HEK293 (cell line): ENCODE data around the gene COL15A1.

ENCODE experiments used
- CTCF ChIA-PET: fragments of 350-600 bp; formaldehyde crosslinking; extraction: SDS; loops from one replicate; lab custom pipeline; 2021; ENCODE audit warnings: antibody characterized with exemption; lab: Yijun Ruan, JAX
- POLR2A ChIA-PET: fragments of 300-600 bp; formaldehyde crosslinking; extraction: SDS; loops from one replicate; lab custom pipeline; 2020; ENCODE audit warnings: antibody characterized with exemption, inconsistent platforms; lab: Yijun Ruan, JAX
- H3K27ac ChIP-seq: fragments of 200-500 bp; sonication (Bioruptor generic); 2 replicates; pipeline ENCODE4 v1.5.1; 2014; ENCODE audit warnings: low read depth, low read length, control low read depth, inconsistent platforms; ENCODE audit errors: extremely low read depth
- H3K36me3 ChIP-seq, 2 experiments: fragments of 200-500 bp in 1 of 2; sonication (Bioruptor generic) in 1 of 2; 1 replicate in 1 of 2; 2 replicates in 1 of 2; pipeline ENCODE4 v1.5.1; 2014 to 2017; ENCODE audit warnings: inconsistent platforms in 2 of 2, low read length in 2 of 2; ENCODE audit not compliant: control insufficient read depth in 2 of 2, insufficient read depth in 1 of 2
- H3K4me1 ChIP-seq: fragments of 200-500 bp; sonication (Bioruptor generic); 2 replicates; pipeline ENCODE4 v1.5.1; 2014; ENCODE audit warnings: mild to moderate bottlenecking, low read length, inconsistent platforms; ENCODE audit not compliant: control insufficient read depth, insufficient read depth
- H3K4me3 ChIP-seq: 2 replicates; pipeline ENCODE4 v1.5.1; 2011; ENCODE audit warnings: low read depth, mild to moderate bottlenecking, control low read depth, low read length, moderate library complexity
- H3K9me3 ChIP-seq: fragments of 200-500 bp; sonication (Bioruptor generic); 2 replicates; pipeline ENCODE4 v1.5.1; 2014; ENCODE audit warnings: low read depth, low read length, inconsistent platforms; ENCODE audit not compliant: control insufficient read depth, insufficient read depth
- HOXC10 ChIP-seq: sonication (generic); formaldehyde crosslinking; IDR thresholded peaks from 2 replicates; pipeline ENCODE4 v1.8.1; 2023; ENCODE audit warnings: mild to moderate bottlenecking, missing genetic modification reagents
- PRDM10 ChIP-seq: fragments of 450-650 bp; formaldehyde crosslinking; IDR thresholded peaks from 2 replicates; pipeline ENCODE4 v1.5.1; 2016; ENCODE audit warnings: missing biosample characterization, missing genetic modification characterization
- REST ChIP-seq: fragments of 450-650 bp; formaldehyde crosslinking; IDR thresholded peaks from 2 replicates; pipeline ENCODE4 v1.5.1; 2016; ENCODE audit warnings: missing biosample characterization, missing genetic modification characterization
- ZEB2 ChIP-seq: fragments of 450-650 bp; formaldehyde crosslinking; IDR thresholded peaks from 2 replicates; pipeline ENCODE4 v1.5.1; 2016; ENCODE audit warnings: missing biosample characterization, missing genetic modification characterization
- ZFP41 ChIP-seq: fragments of 450-650 bp; formaldehyde crosslinking; IDR thresholded peaks from 2 replicates; pipeline ENCODE4 v1.5.1; 2016; ENCODE audit warnings: missing biosample characterization, missing genetic modification characterization, borderline replicate concordance
- ZIC2 ChIP-seq: fragments of 450-650 bp; formaldehyde crosslinking; IDR thresholded peaks from 2 replicates; pipeline ENCODE4 v1.5.1; 2016; ENCODE audit warnings: missing biosample characterization, missing genetic modification characterization
- ZNF558 ChIP-seq: fragments of 450-650 bp; formaldehyde crosslinking; IDR thresholded peaks from 2 replicates; pipeline ENCODE4 v1.5.1; 2016; ENCODE audit warnings: missing biosample characterization, missing genetic modification characterization
- TF ChIP-seq, protein P1 (sequence below): fragments of 450-650 bp; formaldehyde crosslinking; conservative IDR thresholded peaks from 2 replicates; pipeline ENCODE4 v1.5.1; 2016; ENCODE audit warnings: low read depth, missing biosample characterization, missing genetic modification characterization
- TF ChIP-seq, protein P2 (sequence below): fragments of 450-650 bp; formaldehyde crosslinking; IDR thresholded peaks from 2 replicates; pipeline ENCODE4 v1.5.1; 2017; ENCODE audit warnings: missing biosample characterization, missing genetic modification characterization
- TF ChIP-seq, protein P3 (sequence below): fragments of 450-650 bp; formaldehyde crosslinking; IDR thresholded peaks from 2 replicates; pipeline ENCODE4 v1.5.1; 2016; ENCODE audit warnings: missing biosample characterization, missing genetic modification characterization

COL15A1 gene

GRCh38 chr9:99051851-99052250, 108.1 kb downstream of the COL15A1 start:
- no peak overlapping the region for H3K27ac ChIP-seq
- no peaks in the 10 kb centered on the region for H3K9me3 ChIP-seq
- TF ChIP-seq, protein P1, sequence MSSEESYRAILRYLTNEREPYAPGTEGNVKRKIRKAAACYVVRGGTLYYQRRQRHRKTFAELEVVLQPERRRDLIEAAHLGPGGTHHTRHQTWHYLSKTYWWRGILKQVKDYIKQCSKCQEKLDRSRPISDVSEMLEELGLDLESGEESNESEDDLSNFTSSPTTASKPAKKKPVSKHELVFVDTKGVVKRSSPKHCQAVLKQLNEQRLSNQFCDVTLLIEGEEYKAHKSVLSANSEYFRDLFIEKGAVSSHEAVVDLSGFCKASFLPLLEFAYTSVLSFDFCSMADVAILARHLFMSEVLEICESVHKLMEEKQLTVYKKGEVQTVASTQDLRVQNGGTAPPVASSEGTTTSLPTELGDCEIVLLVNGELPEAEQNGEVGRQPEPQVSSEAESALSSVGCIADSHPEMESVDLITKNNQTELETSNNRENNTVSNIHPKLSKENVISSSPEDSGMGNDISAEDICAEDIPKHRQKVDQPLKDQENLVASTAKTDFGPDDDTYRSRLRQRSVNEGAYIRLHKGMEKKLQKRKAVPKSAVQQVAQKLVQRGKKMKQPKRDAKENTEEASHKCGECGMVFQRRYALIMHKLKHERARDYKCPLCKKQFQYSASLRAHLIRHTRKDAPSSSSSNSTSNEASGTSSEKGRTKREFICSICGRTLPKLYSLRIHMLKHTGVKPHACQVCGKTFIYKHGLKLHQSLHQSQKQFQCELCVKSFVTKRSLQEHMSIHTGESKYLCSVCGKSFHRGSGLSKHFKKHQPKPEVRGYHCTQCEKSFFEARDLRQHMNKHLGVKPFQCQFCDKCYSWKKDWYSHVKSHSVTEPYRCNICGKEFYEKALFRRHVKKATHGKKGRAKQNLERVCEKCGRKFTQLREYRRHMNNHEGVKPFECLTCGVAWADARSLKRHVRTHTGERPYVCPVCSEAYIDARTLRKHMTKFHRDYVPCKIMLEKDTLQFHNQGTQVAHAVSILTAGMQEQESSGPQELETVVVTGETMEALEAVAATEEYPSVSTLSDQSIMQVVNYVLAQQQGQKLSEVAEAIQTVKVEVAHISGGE (tag by site-specific recombination): no peak
- TF ChIP-seq, protein P2, sequence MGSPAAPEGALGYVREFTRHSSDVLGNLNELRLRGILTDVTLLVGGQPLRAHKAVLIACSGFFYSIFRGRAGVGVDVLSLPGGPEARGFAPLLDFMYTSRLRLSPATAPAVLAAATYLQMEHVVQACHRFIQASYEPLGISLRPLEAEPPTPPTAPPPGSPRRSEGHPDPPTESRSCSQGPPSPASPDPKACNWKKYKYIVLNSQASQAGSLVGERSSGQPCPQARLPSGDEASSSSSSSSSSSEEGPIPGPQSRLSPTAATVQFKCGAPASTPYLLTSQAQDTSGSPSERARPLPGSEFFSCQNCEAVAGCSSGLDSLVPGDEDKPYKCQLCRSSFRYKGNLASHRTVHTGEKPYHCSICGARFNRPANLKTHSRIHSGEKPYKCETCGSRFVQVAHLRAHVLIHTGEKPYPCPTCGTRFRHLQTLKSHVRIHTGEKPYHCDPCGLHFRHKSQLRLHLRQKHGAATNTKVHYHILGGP: no peak
- TF ChIP-seq ZFP41 (tag by site-specific recombination) (no peak), ZEB2 (tag by site-specific recombination) (no peak), ZIC2 (tag by site-specific recombination) (no peak)
- H3K4me3 ChIP-seq: no peak overlapping the region
- H3K4me1 ChIP-seq: no peaks in the 10 kb centered on the region
- H3K36me3 ChIP-seq: no peaks in the 10 kb centered on the region
- CTCF ChIA-PET: interaction anchor here (0.9 kb wide), 1 partner anchor 53 kb away, joined by 5 read pairs; no protein-coding TSS in a partner anchor
- POLR2A ChIA-PET: no interaction called here

GRCh38 chr9:99052815-99053715, 109.4 kb downstream of the COL15A1 start:
- no peak overlapping the region for H3K27ac ChIP-seq
- POLR2A ChIA-PET: no interaction called here
- no peak overlapping the region for H3K4me3 ChIP-seq
- H3K36me3 ChIP-seq: no peaks in the 10 kb centered on the region
- TF ChIP-seq REST (tag by site-specific recombination) (no peak), ZNF558 (tag by site-specific recombination) (no peak), HOXC10 (CRISPR knock-in tag) (no peak), PRDM10 (tag by site-specific recombination) (no peak)
- TF ChIP-seq, protein P3, sequence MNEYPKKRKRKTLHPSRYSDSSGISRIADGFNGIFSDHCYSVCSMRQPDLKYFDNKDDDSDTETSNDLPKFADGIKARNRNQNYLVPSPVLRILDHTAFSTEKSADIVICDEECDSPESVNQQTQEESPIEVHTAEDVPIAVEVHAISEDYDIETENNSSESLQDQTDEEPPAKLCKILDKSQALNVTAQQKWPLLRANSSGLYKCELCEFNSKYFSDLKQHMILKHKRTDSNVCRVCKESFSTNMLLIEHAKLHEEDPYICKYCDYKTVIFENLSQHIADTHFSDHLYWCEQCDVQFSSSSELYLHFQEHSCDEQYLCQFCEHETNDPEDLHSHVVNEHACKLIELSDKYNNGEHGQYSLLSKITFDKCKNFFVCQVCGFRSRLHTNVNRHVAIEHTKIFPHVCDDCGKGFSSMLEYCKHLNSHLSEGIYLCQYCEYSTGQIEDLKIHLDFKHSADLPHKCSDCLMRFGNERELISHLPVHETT: no peak
- CTCF ChIA-PET: interaction anchor here (0.5 to 0.6 kb wide), 2 partner anchors 16 to 345 kb away, joined by 4 to 5 read pairs; partner anchors contain the start of gene GABBR2
- no peaks in the 10 kb centered on the region for H3K9me3 ChIP-seq
- no peaks in the 10 kb centered on the region for H3K4me1 ChIP-seq
